ENCODE measurements around the gene TEX11.
"Not testable (repeated sequence)": the region's sequence is repeated elsewhere in the genome, so short reads cannot be mapped to it uniquely, and the experiment has no call there.

Gene TEX11

GRCh38 chrX:70908541-70908940 is at the start of gene TEX11:
TSS of gene TEX11 (minus strand) at chrX:70908711. CDS start at chrX:70907789, 922 bp downstream.
- Histone ChIP-seq H3K27me3 (ENCODE audit: control insufficient read depth in 5 of 5, insufficient read depth in 4 of 5, low read length in 5 of 5) (peaks cover 0 to 3% (median 0%) of the 10 kb centered on the region in 5 donors), H3K9ac (ENCODE audit: low read length in 5 of 5) (no peak within 1 kb of the TSS), H3K36me3 (ENCODE audit: control insufficient read depth in 5 of 5, insufficient read depth in 5 of 5, low read length in 5 of 5) (no peaks in the 10 kb centered on the region), H3K4me3 (ENCODE audit: low read depth in 1 of 5, low read length in 5 of 5) (no peak within 1 kb of the TSS), H3K4me1 (ENCODE audit: control insufficient read depth in 5 of 5, insufficient read depth in 5 of 5, low read length in 5 of 5) (no peaks in the 10 kb centered on the region), H3K9me3 (ENCODE audit: control insufficient read depth in 5 of 5, low read length in 5 of 5) (peaks cover 0 to 2% (median 0%) of the 10 kb centered on the region in 5 donors), H3K27ac (ENCODE audit: low read depth, low read length) (no peak within 1 kb of the TSS)

DNA sequence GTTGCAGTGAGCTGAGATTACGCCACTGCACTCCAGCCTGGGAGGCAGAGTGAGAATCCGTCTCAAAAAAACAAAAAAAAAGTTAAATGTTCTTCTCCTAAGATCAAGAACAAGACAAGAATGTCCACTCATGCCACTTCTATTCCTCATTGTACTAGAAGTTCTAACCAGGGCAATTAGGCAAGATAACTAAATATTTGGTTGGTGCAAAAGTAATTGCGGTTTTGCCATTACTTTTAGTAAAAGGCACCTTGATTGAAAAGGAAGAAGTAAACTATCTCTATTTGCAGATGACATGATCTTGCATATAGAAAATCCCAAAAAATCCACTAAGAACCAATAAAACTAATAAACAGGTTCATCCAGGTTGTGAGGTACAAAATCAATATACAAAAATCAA is 46.4 kb upstream of the TEX11 start:
- H3K27ac ChIP-seq (ENCODE audit: low read depth, low read length) = no peak overlapping the region

DNA sequence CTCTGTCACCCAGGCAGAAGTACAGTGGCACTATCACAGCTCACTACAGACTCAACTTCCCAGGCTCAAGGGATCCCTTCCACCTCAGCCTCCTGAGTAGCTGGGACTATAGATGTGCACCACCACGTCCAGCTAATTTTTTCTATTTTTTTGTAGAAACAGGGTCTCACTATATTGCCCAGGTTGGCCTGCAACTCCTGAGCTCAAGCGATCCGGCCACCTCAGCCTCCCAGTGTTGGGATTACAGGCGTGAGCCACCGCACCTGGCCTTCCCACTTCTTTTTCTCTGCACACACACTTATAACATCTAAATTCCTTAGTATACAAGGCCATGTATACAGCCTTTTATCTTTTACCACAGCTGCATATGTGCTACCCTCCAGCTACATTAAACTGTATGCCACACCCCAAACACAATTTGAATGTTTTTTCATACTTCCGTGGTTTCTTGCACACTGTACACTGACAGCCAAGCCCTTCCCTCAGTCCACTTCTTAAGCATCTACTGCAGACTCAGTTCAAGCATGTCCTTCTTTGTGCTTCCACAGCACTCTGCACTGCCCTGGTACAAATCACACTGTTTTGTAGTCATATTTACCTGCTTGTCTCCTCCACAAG is 15.9 kb upstream of the TEX11 start:
- peaks cover 0 to 2% (median 0%) of the 10 kb centered on the region in 5 donors for H3K4me1 ChIP-seq (ENCODE audit: control insufficient read depth in 5 of 5, insufficient read depth in 5 of 5, low read length in 5 of 5)
- H3K36me3 ChIP-seq (ENCODE audit: control insufficient read depth in 5 of 5, insufficient read depth in 5 of 5, low read length in 5 of 5) = no peaks in the 10 kb centered on the region
- H3K27me3 ChIP-seq (ENCODE audit: control insufficient read depth in 5 of 5, insufficient read depth in 4 of 5, low read length in 5 of 5) = peaks cover 7 to 42% (median 23%) of the 10 kb centered on the region in 5 donors

More for the DNA sequence above, 46.4 kb upstream of the TEX11 start:
- Histone ChIP-seq H3K4me3 (ENCODE audit: low read depth in 1 of 5, low read length in 5 of 5) (no peak overlapping the region), H3K9ac (ENCODE audit: low read length in 5 of 5) (no peak overlapping the region), H3K36me3 (ENCODE audit: control insufficient read depth in 5 of 5, insufficient read depth in 5 of 5, low read length in 5 of 5) (no peaks in the 10 kb centered on the region), H3K9me3 (ENCODE audit: control insufficient read depth in 5 of 5, low read length in 5 of 5) (peaks cover 0 to 3% (median 0%) of the 10 kb centered on the region in 5 donors), H3K4me1 (ENCODE audit: control insufficient read depth in 5 of 5, insufficient read depth in 5 of 5, low read length in 5 of 5) (no peaks in the 10 kb centered on the region), H3K27me3 (ENCODE audit: control insufficient read depth in 5 of 5, insufficient read depth in 4 of 5, low read length in 5 of 5) (peaks cover 0 to 10% (median 0%) of the 10 kb centered on the region in 5 donors)

DNA sequence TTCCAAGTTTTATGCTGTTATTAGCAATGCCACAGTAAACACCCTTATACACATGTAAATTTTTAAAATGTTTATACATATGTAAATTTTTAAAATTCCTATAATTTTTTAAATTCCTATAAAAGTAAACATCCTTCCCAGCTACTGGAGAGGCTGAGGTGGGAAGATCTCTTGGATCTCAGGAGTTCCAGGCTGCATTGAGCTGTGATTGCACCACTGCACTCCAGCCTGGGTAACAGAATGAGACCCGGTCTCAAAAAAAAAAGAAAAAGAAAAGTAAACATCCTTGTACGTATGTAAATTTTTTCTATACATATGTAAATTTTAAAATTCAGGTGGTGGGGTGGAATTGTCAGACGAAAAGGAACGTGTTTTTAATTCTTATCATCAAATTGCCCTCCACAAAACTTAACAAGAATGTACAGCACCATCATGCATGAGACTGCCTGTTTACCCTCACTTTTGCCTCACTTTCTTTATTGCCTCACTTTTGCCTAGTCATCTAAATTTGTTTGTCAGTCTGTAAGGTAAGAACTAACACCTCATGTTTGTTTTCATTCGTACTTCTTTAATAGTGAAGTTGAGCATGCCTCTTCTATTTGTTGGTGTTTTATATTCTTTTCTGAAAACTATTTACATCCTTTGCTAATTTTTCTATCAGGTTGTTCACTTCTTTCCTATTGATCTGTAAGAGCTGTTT is 14.4 kb upstream of the TEX11 start:
- Histone ChIP-seq H3K27me3 (ENCODE audit: control insufficient read depth in 5 of 5, insufficient read depth in 4 of 5, low read length in 5 of 5) (peaks cover 7 to 34% (median 19%) of the 10 kb centered on the region in 5 donors), H3K4me3 (ENCODE audit: low read depth in 1 of 5, low read length in 5 of 5) (no peak overlapping the region), H3K9me3 (ENCODE audit: control insufficient read depth in 5 of 5, low read length in 5 of 5) (no peaks in the 10 kb centered on the region), H3K27ac (ENCODE audit: low read depth, low read length) (no peak overlapping the region), H3K36me3 (ENCODE audit: control insufficient read depth in 5 of 5, insufficient read depth in 5 of 5, low read length in 5 of 5) (no peaks in the 10 kb centered on the region), H3K9ac (ENCODE audit: low read length in 5 of 5) (no peak overlapping the region), H3K4me1 (ENCODE audit: control insufficient read depth in 5 of 5, insufficient read depth in 5 of 5, low read length in 5 of 5) (no peaks in the 10 kb centered on the region)

More for the DNA sequence above, 15.9 kb upstream of the TEX11 start:
- Histone ChIP-seq H3K9ac (ENCODE audit: low read length in 5 of 5) (no peak overlapping the region), H3K27ac (ENCODE audit: low read depth, low read length) (no peak overlapping the region), H3K4me3 (ENCODE audit: low read depth in 1 of 5, low read length in 5 of 5) (no peak overlapping the region), H3K9me3 (ENCODE audit: control insufficient read depth in 5 of 5, low read length in 5 of 5) (no peaks in the 10 kb centered on the region)

DNA sequence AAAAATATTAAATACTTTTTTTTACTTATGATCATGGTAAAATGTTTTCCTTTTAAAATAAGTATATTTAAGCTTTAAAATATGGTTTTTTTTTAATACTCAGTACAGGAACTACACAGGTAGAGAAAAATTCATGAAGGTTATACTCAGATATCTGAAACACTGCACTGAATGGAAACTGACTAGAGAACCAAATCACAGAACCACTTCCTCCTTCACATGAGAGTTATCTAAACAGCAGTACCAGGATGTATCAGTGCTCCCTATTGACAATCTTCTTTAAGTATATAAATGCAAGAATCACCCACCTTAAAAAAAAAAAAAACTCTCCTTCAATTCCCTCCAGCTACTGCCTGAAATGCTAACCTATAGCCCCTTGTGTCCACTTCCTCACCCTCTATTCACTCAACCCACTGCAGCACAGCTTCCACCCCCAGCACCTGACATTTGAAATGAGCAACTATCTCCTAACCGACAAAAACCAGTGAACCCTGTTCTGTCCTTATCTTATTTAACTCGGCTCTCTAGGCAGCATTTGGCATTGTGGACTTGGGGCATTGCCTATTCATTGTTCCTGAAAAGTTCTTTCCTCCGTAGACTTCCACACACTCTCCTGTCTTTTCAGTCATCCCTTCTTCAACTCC is 13.3 kb upstream of the TEX11 start:
- Histone ChIP-seq H3K9me3 (ENCODE audit: control insufficient read depth in 5 of 5, low read length in 5 of 5) (no peaks in the 10 kb centered on the region), H3K9ac (ENCODE audit: low read length in 5 of 5) (no peak overlapping the region), H3K4me3 (ENCODE audit: low read depth in 1 of 5, low read length in 5 of 5) (no peak overlapping the region), H3K4me1 (ENCODE audit: control insufficient read depth in 5 of 5, insufficient read depth in 5 of 5, low read length in 5 of 5) (no peaks in the 10 kb centered on the region), H3K27me3 (ENCODE audit: control insufficient read depth in 5 of 5, insufficient read depth in 4 of 5, low read length in 5 of 5) (peaks cover 7 to 29% (median 11%) of the 10 kb centered on the region in 5 donors), H3K36me3 (ENCODE audit: control insufficient read depth in 5 of 5, insufficient read depth in 5 of 5, low read length in 5 of 5) (no peaks in the 10 kb centered on the region), H3K27ac (ENCODE audit: low read depth, low read length) (no peak overlapping the region)

DNA sequence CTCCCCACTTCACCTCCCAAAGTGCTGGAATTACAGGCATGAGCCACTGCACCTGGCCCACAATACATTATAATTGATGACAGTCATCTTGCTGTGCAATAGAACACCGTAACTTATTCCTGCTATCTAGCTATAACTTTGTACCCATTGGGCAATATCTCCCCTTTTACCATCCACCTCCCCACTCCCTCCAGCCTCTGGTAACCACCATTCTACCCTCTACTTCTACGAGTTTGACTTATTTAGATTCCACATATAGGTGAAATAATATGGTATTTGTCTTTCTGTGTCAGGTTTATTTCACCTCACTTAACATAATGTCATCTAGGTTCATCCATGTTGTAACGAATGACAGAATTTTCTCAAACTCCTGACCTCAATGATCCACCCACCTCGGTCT is 8.2 kb upstream of the TEX11 start:
- H3K9me3 ChIP-seq (ENCODE audit: control insufficient read depth in 5 of 5, low read length in 5 of 5) = no peaks in the 10 kb centered on the region
- peaks cover 0 to 4% (median 0%) of the 10 kb centered on the region in 5 donors for H3K27me3 ChIP-seq (ENCODE audit: control insufficient read depth in 5 of 5, insufficient read depth in 4 of 5, low read length in 5 of 5)
- no peak overlapping the region for H3K27ac ChIP-seq (ENCODE audit: low read depth, low read length)
- no peak overlapping the region for H3K9ac ChIP-seq (ENCODE audit: low read length in 5 of 5)
- no peak overlapping the region for H3K4me3 ChIP-seq (ENCODE audit: low read depth in 1 of 5, low read length in 5 of 5)
- no peaks in the 10 kb centered on the region for H3K4me1 ChIP-seq (ENCODE audit: control insufficient read depth in 5 of 5, insufficient read depth in 5 of 5, low read length in 5 of 5)
- no peaks in the 10 kb centered on the region for H3K36me3 ChIP-seq (ENCODE audit: control insufficient read depth in 5 of 5, insufficient read depth in 5 of 5, low read length in 5 of 5)

DNA sequence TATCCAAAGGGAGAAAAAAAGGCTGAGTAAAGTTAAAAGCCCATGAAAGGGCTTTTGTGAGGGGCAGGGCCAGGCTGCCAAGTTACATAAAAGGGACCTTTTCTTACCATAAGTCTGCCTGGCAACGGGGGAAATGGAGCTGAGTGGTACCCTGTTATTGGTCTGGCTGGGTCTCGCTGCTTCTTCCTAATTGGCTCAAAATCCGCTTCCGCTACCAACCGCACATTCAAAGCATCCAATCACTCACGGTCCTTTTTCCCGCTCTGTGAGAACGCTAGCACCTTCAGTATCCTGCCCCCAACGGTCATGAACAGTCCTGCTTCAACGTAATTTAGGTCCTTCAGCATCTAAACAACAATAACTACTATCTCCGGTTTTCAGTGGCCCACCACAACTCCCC is 611 bp downstream of the TEX11 start:
- Histone ChIP-seq H3K27me3 (ENCODE audit: control insufficient read depth in 5 of 5, insufficient read depth in 4 of 5, low read length in 5 of 5) (peaks cover 0 to 3% (median 0%) of the 10 kb centered on the region in 5 donors), H3K9me3 (ENCODE audit: control insufficient read depth in 5 of 5, low read length in 5 of 5) (peaks cover 0 to 2% (median 0%) of the 10 kb centered on the region in 5 donors), H3K4me3 (ENCODE audit: low read depth in 1 of 5, low read length in 5 of 5) (no peak overlapping the region), H3K27ac (ENCODE audit: low read depth, low read length) (no peak overlapping the region), H3K36me3 (ENCODE audit: control insufficient read depth in 5 of 5, insufficient read depth in 5 of 5, low read length in 5 of 5) (no peaks in the 10 kb centered on the region), H3K4me1 (ENCODE audit: control insufficient read depth in 5 of 5, insufficient read depth in 5 of 5, low read length in 5 of 5) (no peaks in the 10 kb centered on the region), H3K9ac (ENCODE audit: low read length in 5 of 5) (no peak overlapping the region)

- Histone ChIP-seq H3K4me3 (ENCODE audit: low read depth in 1 of 5, low read length in 5 of 5) (no peak overlapping the region), H3K27ac (ENCODE audit: low read depth, low read length) (no peak overlapping the region)
Measured at GRCh38 chrX:70901465-70901864, 7.0 kb downstream of the TEX11 start.

DNA sequence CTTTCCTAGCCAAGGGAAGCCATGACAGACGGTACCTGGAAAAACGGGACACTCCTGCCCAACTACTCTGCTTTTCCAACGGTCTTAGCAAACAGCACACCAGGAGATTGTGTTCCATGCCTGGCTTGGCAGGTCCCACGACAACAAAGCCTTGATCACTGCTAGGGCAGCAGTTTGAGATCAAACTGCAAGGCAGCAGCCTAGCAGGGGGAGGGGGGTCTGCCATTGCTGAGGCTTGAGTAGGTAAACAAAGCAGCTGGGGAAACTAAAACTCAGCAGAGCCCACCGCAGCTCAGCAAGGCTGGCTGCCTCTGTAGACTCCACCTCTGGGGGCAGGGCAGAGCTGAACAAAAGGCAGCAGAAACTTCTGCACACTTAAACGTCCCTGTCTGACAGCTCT is 18.1 kb downstream of the TEX11 start:
- not testable (repeated sequence) for H3K4me3 ChIP-seq (ENCODE audit: low read depth in 1 of 5, low read length in 5 of 5); H3K9me3 ChIP-seq (ENCODE audit: control insufficient read depth in 5 of 5, low read length in 5 of 5); H3K9ac ChIP-seq (ENCODE audit: low read length in 5 of 5); H3K36me3 ChIP-seq (ENCODE audit: control insufficient read depth in 5 of 5, insufficient read depth in 5 of 5, low read length in 5 of 5); H3K27ac ChIP-seq (ENCODE audit: low read depth, low read length); H3K4me1 ChIP-seq (ENCODE audit: control insufficient read depth in 5 of 5, insufficient read depth in 5 of 5, low read length in 5 of 5)
- peaks cover 0 to 21% (median 6%) of the 10 kb centered on the region in 5 donors for H3K27me3 ChIP-seq (ENCODE audit: control insufficient read depth in 5 of 5, insufficient read depth in 4 of 5, low read length in 5 of 5)

More at GRCh38 chrX:70901465-70901864, 7.0 kb downstream of the TEX11 start:
- H3K36me3 ChIP-seq (ENCODE audit: control insufficient read depth in 5 of 5, insufficient read depth in 5 of 5, low read length in 5 of 5) = no peaks in the 10 kb centered on the region
- no peak overlapping the region for H3K9ac ChIP-seq (ENCODE audit: low read length in 5 of 5)
- no peaks in the 10 kb centered on the region for H3K9me3 ChIP-seq (ENCODE audit: control insufficient read depth in 5 of 5, low read length in 5 of 5)
- H3K27me3 ChIP-seq (ENCODE audit: control insufficient read depth in 5 of 5, insufficient read depth in 4 of 5, low read length in 5 of 5) = peaks cover 0 to 2% (median 0%) of the 10 kb centered on the region in 5 donors
- no peaks in the 10 kb centered on the region for H3K4me1 ChIP-seq (ENCODE audit: control insufficient read depth in 5 of 5, insufficient read depth in 5 of 5, low read length in 5 of 5)

DNA sequence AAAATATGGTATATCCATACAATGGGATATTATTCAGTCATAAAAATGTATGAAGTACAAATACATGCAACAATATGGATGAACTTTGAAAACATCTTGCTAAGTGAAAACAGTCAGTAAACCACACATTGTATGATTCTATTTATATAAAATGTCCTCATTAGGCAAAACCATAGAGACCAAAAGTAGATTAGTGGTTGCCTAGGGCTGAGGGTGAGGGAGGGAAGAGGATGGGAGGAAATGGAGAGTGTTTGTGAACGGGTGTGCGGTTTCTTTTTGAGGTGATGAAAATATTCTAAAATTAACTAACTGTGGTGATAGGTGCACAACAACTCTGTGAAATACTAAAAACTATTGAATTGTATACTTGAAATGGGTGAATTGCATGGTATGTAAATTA is 29.6 kb downstream of the TEX11 start:
- no peak overlapping the region for H3K27ac ChIP-seq (ENCODE audit: low read depth, low read length)
- H3K4me3 ChIP-seq (ENCODE audit: low read depth in 1 of 5, low read length in 5 of 5) = no peak overlapping the region
- H3K4me1 ChIP-seq (ENCODE audit: control insufficient read depth in 5 of 5, insufficient read depth in 5 of 5, low read length in 5 of 5) = no peaks in the 10 kb centered on the region
- no peaks in the 10 kb centered on the region for H3K9me3 ChIP-seq (ENCODE audit: control insufficient read depth in 5 of 5, low read length in 5 of 5)
- H3K27me3 ChIP-seq (ENCODE audit: control insufficient read depth in 5 of 5, insufficient read depth in 4 of 5, low read length in 5 of 5) = peaks cover 0 to 11% (median 0%) of the 10 kb centered on the region in 5 donors
- H3K36me3 ChIP-seq (ENCODE audit: control insufficient read depth in 5 of 5, insufficient read depth in 5 of 5, low read length in 5 of 5) = no peaks in the 10 kb centered on the region
- no peak overlapping the region for H3K9ac ChIP-seq (ENCODE audit: low read length in 5 of 5)
